HepG2 (cell line): ENCODE results near the gene FGD2. TPM values are rescaled to one million over a fixed set of nuclear protein-coding genes. Genes with fewer than 3 reads are reported as not detected.

Experiments
- ATF7 ChIP-seq, 2 experiments: fragments of 450-650 bp in 1 of 2; sonication (generic) in 1 of 2; formaldehyde crosslinking in 1 of 2; IDR thresholded peaks; 2 replicates each; pipeline versions ENCODE4 v1.4.0 to v1.6.1; 2016 to 2020; ENCODE audit warnings: antibody characterized with exemption in 1 of 2, mild to moderate bottlenecking in 1 of 2, missing genetic modification reagents in 1 of 2
- CHCHD3 ChIP-seq: sonication (generic); formaldehyde crosslinking; IDR thresholded peaks from 2 replicates; pipeline ENCODE4 v1.8.0; 2022; ENCODE audit warnings: mild to moderate bottlenecking, missing genetic modification reagents, moderate library complexity
- ELF1 ChIP-seq: sonication (generic); formaldehyde crosslinking; IDR thresholded peaks from 2 replicates; pipeline ENCODE4 v1.4.0; 2020; ENCODE audit warnings: missing genetic modification reagents
- EZH2 ChIP-seq: conservative IDR thresholded peaks from 2 replicates; pipeline ENCODE4 v1.6.1; 2012; ENCODE audit warnings: mild to moderate bottlenecking, low read depth, low read length, moderate library complexity
- GATAD1 ChIP-seq: IDR thresholded peaks from 2 replicates; pipeline ENCODE4 v1.6.1; 2016; ENCODE audit warnings: missing genetic modification reagents, missing compliant biosample characterization
- MAFK ChIP-seq, 2 experiments: IDR thresholded peaks in 1 of 2; conservative IDR thresholded peaks in 1 of 2; 2 replicates each; pipeline ENCODE4 v1.6.1; 2011; ENCODE audit warnings: improper control_type of control experiment in 2 of 2, low read length in 2 of 2
- MIXL1 ChIP-seq: IDR thresholded peaks from 2 replicates; pipeline ENCODE4 v1.6.1; 2016
- NFIC ChIP-seq: IDR thresholded peaks from 2 replicates; pipeline ENCODE4 v1.6.1; 2012; ENCODE audit warnings: mild to moderate bottlenecking, low read length, inconsistent platforms
- NR2F2 ChIP-seq: IDR thresholded peaks from 2 replicates; pipeline ENCODE4 v1.6.1; 2012; ENCODE audit warnings: low read depth, inconsistent platforms, borderline replicate concordance
- ONECUT2 ChIP-seq: sonication (generic); formaldehyde crosslinking; IDR thresholded peaks from 2 replicates; pipeline ENCODE4 v1.4.0; 2020; ENCODE audit warnings: missing genetic modification reagents
- PHB2 ChIP-seq: fragments of 450-650 bp; IDR thresholded peaks from 2 replicates; pipeline ENCODE4 v1.6.1; 2018; ENCODE audit not compliant: partially characterized antibody
- REST ChIP-seq, 2 experiments: IDR thresholded peaks; 2 replicates each; pipeline ENCODE4 v1.6.1; 2011 to 2012; ENCODE audit warnings: low read length in 2 of 2, borderline replicate concordance in 1 of 2, low read depth in 1 of 2, mild to moderate bottlenecking in 1 of 2, moderate library complexity in 1 of 2
- REXO4 ChIP-seq: sonication (generic); formaldehyde crosslinking; IDR thresholded peaks from 2 replicates; pipeline ENCODE4 v1.8.0; 2022; ENCODE audit warnings: missing genetic modification reagents, mild to moderate bottlenecking, borderline replicate concordance
- SIX1 ChIP-seq: sonication (generic); formaldehyde crosslinking; IDR thresholded peaks from 2 replicates; pipeline ENCODE4 v1.4.0; 2020; ENCODE audit warnings: missing genetic modification reagents, borderline replicate concordance
- SMC3 ChIP-seq: IDR thresholded peaks from 2 replicates; pipeline ENCODE4 v1.6.1; 2011; ENCODE audit warnings: low read length, improper control_type of control experiment
- YY1 ChIP-seq: IDR thresholded peaks from 2 replicates; pipeline ENCODE4 v1.6.1; 2011; ENCODE audit warnings: low read length, low read depth, moderate library complexity, mild to moderate bottlenecking; ENCODE audit not compliant: insufficient read depth, insufficient replicate concordance
- ZFP36L1 ChIP-seq: sonication (generic); formaldehyde crosslinking; IDR thresholded peaks from 2 replicates; pipeline ENCODE4 v1.8.0; 2022; ENCODE audit warnings: mild to moderate bottlenecking, missing genetic modification reagents, moderate library complexity
- ZFP82 ChIP-seq: sonication (generic); formaldehyde crosslinking; IDR thresholded peaks from 2 replicates; pipeline ENCODE4 v1.5.1; 2020; ENCODE audit warnings: mild to moderate bottlenecking, missing genetic modification reagents, borderline replicate concordance
- ZMYM2 ChIP-seq: sonication (generic); formaldehyde crosslinking; IDR thresholded peaks from 2 replicates; pipeline ENCODE4 v1.8.0; 2022; ENCODE audit warnings: mild to moderate bottlenecking, missing genetic modification reagents
- ZNF510 ChIP-seq: sonication (generic); formaldehyde crosslinking; IDR thresholded peaks from 2 replicates; pipeline ENCODE4 v1.4.0; 2020; ENCODE audit warnings: low read depth, mild to moderate bottlenecking, missing genetic modification reagents
- ZNF552 ChIP-seq: sonication (generic); formaldehyde crosslinking; IDR thresholded peaks from 2 replicates; pipeline ENCODE4 v1.9.0; 2022; ENCODE audit warnings: missing genetic modification reagents, mild to moderate bottlenecking, borderline replicate concordance
- polyA plus RNA-seq, 8 experiments: library from polyadenylated mRNA; depleted of rRNA in 3 of 8; stranded (reverse) in 7 of 8; unstranded in 1 of 8; fragments of >200 nt; fragmentation: Illumina TruSeq in 4 of 8; extraction: Trizol in 4 of 8; gene quantifications; 2 replicates each; pipeline versions ENCODE4 v1.2.1 to v1.2.3, GENCODE V29; 2011 to 2016; ENCODE audit warnings: low read depth in 4 of 8, missing spikeins in 1 of 8, mixed read lengths in 1 of 8; ENCODE audit not compliant: insufficient read depth in 1 of 8
- total RNA-seq, 5 experiments: library from RNA; depleted of rRNA; stranded (reverse); fragments of >200 nt; fragmentation: Illumina TruSeq; extraction: Trizol; gene quantifications; 2 replicates each; pipeline ENCODE4 v1.2.3, GENCODE V29; 2016; ENCODE audit warnings: low read depth in 1 of 5
- TF ChIP-seq, protein P1 (sequence below): sonication (generic); formaldehyde crosslinking; IDR thresholded peaks from 2 replicates; pipeline ENCODE4 v1.5.0; 2020; ENCODE audit warnings: mild to moderate bottlenecking, missing genetic modification reagents
- TF ChIP-seq, protein P2 (sequence below): sonication (generic); formaldehyde crosslinking; IDR thresholded peaks from 2 replicates; pipeline ENCODE4 v1.5.0; 2020; ENCODE audit warnings: missing genetic modification reagents
- TF ChIP-seq, protein P3 (sequence below): IDR thresholded peaks from 2 replicates; pipeline ENCODE4 v1.6.1; 2016; ENCODE audit warnings: low read depth, borderline replicate concordance

The FGD2 gene
- total and polyA plus RNA-seq, 2 of the 13 experiments (the other 11 are each of a cell fraction or from before 2014, with no cell fraction given) = not detected

DNA sequence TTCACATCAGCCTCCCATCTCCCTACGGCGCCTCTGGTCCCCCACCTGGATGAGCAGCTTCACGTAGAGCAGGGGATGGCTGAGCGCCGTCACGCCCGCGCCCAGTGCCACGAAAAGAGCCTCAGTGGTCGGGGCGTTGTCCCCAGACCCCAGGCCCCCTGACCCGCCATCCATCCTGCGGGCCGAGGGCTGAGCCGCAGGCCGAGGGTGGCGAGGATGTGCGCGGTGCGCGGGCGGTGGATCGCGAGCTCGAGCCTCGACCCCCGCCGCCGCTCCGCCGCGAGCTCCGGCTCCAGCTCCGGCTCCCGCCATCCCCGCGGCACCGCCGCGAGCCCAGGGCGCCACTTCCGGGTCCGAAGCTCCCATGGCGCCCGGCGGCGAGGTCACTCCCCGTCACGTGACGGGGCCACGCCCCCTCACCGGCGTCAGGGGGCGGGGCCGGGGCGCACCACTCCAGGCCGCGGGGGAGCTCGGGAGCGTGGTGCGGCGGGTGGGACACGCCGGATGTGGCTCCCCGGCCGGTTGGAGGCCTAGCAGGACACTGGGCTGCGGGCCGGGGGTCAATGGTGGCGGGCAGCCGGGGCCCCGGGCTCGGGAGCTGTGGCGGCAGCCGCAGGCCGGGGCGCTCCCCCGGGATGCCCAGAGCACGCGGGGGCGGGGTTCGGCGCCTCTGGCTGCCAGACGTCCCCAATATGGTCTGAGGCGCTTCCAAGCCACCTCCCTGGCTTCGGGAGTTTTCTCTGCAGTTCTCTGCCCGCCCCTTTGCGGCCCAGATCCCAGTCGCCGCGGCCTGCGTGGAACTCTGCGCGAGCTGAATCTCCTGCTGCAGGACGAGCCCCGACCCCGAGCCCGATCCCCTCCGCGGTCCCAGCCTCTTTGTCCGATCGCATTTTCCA lies 19.4 kb upstream of the FGD2 start, which contains the start of gene MTCH1 (continued):
- TF ChIP-seq ZNF510 (CRISPR knock-in tag) = no peak
- no peak for TF ChIP-seq ONECUT2 (CRISPR knock-in tag)
- TF ChIP-seq, protein P1, sequence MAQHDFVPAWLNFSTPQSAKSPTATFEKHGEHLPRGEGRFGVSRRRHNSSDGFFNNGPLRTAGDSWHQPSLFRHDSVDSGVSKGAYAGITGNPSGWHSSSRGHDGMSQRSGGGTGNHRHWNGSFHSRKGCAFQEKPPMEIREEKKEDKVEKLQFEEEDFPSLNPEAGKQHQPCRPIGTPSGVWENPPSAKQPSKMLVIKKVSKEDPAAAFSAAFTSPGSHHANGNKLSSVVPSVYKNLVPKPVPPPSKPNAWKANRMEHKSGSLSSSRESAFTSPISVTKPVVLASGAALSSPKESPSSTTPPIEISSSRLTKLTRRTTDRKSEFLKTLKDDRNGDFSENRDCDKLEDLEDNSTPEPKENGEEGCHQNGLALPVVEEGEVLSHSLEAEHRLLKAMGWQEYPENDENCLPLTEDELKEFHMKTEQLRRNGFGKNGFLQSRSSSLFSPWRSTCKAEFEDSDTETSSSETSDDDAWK (CRISPR knock-in tag) = no peak
- TF ChIP-seq MAFK (conservative IDR thresholded peaks at IDR 0.05 in 1 of 2, IDR thresholded peaks at IDR 0.05 in 1 of 2; ENCODE audit: low read length in 2 of 2) = no peak
- no peak for TF ChIP-seq PHB2
- TF ChIP-seq ZMYM2 = no peak
- TF ChIP-seq, protein P2, sequence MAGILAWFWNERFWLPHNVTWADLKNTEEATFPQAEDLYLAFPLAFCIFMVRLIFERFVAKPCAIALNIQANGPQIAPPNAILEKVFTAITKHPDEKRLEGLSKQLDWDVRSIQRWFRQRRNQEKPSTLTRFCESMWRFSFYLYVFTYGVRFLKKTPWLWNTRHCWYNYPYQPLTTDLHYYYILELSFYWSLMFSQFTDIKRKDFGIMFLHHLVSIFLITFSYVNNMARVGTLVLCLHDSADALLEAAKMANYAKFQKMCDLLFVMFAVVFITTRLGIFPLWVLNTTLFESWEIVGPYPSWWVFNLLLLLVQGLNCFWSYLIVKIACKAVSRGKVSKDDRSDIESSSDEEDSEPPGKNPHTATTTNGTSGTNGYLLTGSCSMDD = no peak
- TF ChIP-seq NR2F2 = no peak
- 0 out of 2 replicates have a peak, but pooled peaks have one; percentile 36 for TF ChIP-seq MIXL1 (CRISPR knock-in tag)
- TF ChIP-seq REST (IDR thresholded peaks at IDR 0.05; ENCODE audit: borderline replicate concordance in 1 of 2, low read depth in 1 of 2, low read length in 2 of 2) = no peak; a peak in 1 of 4 replicates
- no peak for TF ChIP-seq SIX1 (CRISPR knock-in tag)
- TF ChIP-seq YY1 = peak; percentile 92
- no peak for TF ChIP-seq CHCHD3 (CRISPR knock-in tag)
- TF ChIP-seq ELF1 (CRISPR knock-in tag) = peak; percentile 93
- TF ChIP-seq EZH2 = no peak
- TF ChIP-seq ZNF552 (CRISPR knock-in tag) = peak; percentile 16; the same call in 1 of the 2 replicates
- TF ChIP-seq SMC3 = no peak
- peak; percentile 67; the same call in 1 of the 2 replicates for TF ChIP-seq ZFP36L1
- no peak for TF ChIP-seq NFIC
- TF ChIP-seq, protein P3, sequence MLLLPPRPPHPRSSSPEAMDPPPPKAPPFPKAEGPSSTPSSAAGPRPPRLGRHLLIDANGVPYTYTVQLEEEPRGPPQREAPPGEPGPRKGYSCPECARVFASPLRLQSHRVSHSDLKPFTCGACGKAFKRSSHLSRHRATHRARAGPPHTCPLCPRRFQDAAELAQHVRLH (CRISPR knock-in tag) = peak; percentile 76; the same call in 1 of the 2 replicates
- no peak for TF ChIP-seq REXO4 (CRISPR knock-in tag)
- TF ChIP-seq ATF7 (IDR thresholded peaks at IDR 0.05) = no peak; the same call in 1 of the 2 replicates
- TF ChIP-seq ATF7 (CRISPR knock-in tag; IDR thresholded peaks at IDR 0.05) = peak; percentile 32; the same call in 1 of the 2 replicates
- TF ChIP-seq ZFP82 (CRISPR knock-in tag) = no peak
- TF ChIP-seq GATAD1 (CRISPR knock-in tag) = peak; percentile 84
